Tibial nerve (tissue), 3 donors: ENCODE data around the gene RTL10.

Experiments used
- POLR2A ChIP-seq, 2 donors: fragments of 450-650 bp; IDR thresholded peaks; one replicate each; pipeline ENCODE4 v1.6.1; 2017; ENCODE audit warnings: antibody characterized with exemption in 2 of 2, mild to moderate bottlenecking in 2 of 2, moderate library complexity in 2 of 2
- TF ChIP-seq, protein P1 (sequence below), 5 experiments: fragments of 200-600 bp in 3 of 5; fragments of 450-650 bp in 2 of 5; sonication (generic) in 3 of 5; IDR thresholded peaks; one replicate each; pipeline ENCODE4 v1.5.1; 2016 to 2019; ENCODE audit warnings: antibody characterized with exemption in 5 of 5, mild to moderate bottlenecking in 3 of 5, moderate library complexity in 2 of 5

DNA sequence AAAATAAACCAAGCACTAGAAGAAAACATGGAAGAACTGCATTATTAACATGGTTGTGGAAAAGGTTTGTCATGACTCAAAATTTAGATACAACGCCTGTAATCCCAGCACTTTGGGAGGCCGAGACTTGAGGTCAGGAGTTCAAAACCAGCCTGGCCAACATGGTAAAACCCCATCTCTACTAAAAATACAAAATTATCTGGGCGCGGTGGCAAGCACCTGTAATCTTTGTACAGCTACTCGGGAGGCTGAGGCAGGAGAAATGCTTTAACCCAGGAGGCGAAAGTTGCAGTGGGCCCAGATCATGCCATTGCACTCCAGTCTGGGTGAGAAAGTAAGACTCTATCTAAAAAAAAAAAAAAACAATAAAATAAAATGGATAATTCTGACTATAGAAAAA is 23.7 kb downstream of the RTL10 start:
- TF ChIP-seq POLR2A (IDR thresholded peaks at IDR 0.05), result no peak
- TF ChIP-seq, protein P1, sequence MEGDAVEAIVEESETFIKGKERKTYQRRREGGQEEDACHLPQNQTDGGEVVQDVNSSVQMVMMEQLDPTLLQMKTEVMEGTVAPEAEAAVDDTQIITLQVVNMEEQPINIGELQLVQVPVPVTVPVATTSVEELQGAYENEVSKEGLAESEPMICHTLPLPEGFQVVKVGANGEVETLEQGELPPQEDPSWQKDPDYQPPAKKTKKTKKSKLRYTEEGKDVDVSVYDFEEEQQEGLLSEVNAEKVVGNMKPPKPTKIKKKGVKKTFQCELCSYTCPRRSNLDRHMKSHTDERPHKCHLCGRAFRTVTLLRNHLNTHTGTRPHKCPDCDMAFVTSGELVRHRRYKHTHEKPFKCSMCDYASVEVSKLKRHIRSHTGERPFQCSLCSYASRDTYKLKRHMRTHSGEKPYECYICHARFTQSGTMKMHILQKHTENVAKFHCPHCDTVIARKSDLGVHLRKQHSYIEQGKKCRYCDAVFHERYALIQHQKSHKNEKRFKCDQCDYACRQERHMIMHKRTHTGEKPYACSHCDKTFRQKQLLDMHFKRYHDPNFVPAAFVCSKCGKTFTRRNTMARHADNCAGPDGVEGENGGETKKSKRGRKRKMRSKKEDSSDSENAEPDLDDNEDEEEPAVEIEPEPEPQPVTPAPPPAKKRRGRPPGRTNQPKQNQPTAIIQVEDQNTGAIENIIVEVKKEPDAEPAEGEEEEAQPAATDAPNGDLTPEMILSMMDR (IDR thresholded peaks at IDR 0.05), result no peak
